Astrocyte of the cerebellum (primary cell): ENCODE data around the gene VPS33A.

Experiments used
- DNase-seq: peaks from one replicate; pipeline ENCODE4 v3.0.0-alpha.2; 2011; ENCODE audit warnings: low read depth
- H3K4me3 ChIP-seq: 2 replicates; pipeline ENCODE4 v1.5.1; 2011; ENCODE audit warnings: mild to moderate bottlenecking, low read depth, low read length, moderate library complexity
- in situ Hi-C: cut with HindIII; loops from 2 replicates; pipeline ENCODE4 v1.10.0; 2017; ENCODE audit warnings: low sequenced_read_pairs
- TF ChIP-seq, protein P1 (sequence below): IDR thresholded peaks from 2 replicates; pipeline ENCODE4 v1.5.1; 2012; ENCODE audit warnings: low read length, low read depth, moderate library complexity, mild to moderate bottlenecking; ENCODE audit errors: missing control alignments

VPS33A gene

DNA sequence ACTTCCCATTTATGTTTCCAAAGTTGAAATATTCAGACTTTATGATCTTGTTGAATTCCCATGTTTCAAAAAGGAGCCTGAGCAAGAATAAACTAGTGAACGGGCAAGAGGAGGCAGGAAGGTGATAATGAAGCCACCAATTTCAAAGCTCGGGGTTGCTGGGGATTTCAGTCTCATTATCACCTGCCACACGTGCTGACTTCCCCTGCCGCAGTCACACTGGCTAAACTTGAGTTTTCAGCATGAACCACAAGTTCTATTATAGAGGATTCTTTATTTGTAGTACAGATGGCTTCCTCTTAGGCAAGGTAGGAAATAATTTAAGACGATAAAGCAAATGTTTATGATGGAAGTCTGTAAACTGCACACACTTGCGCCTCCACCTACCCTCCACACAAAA is 22.3 kb downstream of the VPS33A start:
- TF ChIP-seq, protein P1, sequence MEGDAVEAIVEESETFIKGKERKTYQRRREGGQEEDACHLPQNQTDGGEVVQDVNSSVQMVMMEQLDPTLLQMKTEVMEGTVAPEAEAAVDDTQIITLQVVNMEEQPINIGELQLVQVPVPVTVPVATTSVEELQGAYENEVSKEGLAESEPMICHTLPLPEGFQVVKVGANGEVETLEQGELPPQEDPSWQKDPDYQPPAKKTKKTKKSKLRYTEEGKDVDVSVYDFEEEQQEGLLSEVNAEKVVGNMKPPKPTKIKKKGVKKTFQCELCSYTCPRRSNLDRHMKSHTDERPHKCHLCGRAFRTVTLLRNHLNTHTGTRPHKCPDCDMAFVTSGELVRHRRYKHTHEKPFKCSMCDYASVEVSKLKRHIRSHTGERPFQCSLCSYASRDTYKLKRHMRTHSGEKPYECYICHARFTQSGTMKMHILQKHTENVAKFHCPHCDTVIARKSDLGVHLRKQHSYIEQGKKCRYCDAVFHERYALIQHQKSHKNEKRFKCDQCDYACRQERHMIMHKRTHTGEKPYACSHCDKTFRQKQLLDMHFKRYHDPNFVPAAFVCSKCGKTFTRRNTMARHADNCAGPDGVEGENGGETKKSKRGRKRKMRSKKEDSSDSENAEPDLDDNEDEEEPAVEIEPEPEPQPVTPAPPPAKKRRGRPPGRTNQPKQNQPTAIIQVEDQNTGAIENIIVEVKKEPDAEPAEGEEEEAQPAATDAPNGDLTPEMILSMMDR: no peak
- in situ Hi-C loops: no loop called here
- H3K4me3 ChIP-seq: no peak overlapping the region
- DNase-seq: no peak

DNA sequence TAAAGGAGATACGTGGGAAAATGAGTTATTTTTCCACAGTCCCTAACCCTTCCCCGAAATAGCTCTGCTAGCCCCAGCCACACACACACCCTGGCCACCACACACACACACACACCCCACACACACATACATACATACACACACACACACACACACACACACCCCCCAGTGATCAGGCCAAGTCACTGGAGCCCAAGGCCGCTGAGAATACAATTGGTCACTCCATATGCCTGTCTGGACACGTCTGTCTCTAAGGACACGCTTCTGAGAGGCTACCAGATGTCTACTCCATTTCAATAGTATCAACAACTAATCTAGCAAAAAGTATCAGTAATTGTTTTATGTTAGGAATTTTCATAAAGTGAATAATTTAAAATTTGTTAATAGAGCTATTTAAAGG is 27.4 kb downstream of the VPS33A start:
- TF ChIP-seq, protein P1: no peak
- H3K4me3 ChIP-seq: no peak overlapping the region
- in situ Hi-C loops: no loop called here
- no peak for DNase-seq

DNA sequence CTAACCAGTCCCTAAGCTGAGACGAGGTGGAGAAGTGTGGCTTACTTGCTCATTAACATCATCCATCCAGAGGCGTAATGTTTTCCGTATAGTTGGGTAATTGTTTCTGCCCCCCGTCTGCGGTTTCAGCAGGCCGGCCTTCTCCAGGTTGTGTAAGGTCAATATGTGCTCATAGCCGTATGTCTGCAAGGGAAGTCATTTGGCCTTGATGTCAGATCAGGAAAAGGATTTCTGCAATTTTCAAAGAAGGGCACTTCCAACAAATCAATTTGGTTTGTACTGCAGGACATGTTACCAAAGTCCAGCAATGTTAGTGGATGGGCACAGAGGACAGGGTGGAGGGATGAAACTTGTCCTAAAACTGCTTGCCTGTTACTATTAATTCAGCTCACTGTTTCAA is 30.6 kb downstream of the VPS33A start:
- in situ Hi-C loops: no loop called here
- TF ChIP-seq, protein P1: no peak
- DNase-seq: no peak
- H3K4me3 ChIP-seq: no peak overlapping the region

DNA sequence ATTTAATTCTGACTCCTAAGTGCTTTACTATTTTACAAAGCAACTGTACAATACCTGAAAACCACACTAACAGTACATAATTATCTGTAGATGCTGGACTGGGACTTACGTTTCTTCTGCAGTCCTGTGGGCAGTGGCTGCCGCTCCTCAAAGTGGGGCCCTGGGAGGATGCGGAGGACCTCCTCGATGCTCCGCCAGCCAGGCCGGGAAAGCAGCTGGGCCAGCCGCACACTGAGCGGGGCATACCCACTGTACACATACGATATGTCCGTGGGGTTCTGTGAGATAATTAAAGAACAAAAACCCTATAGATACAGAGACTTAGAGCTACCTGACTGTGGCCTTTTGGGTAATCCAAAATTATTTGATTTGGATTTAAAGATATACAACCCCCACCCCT is 33.6 kb downstream of the VPS33A start:
- no peak for DNase-seq
- H3K4me3 ChIP-seq: no peak overlapping the region
- TF ChIP-seq, protein P1: no peak
- in situ Hi-C loops: no loop called here

DNA sequence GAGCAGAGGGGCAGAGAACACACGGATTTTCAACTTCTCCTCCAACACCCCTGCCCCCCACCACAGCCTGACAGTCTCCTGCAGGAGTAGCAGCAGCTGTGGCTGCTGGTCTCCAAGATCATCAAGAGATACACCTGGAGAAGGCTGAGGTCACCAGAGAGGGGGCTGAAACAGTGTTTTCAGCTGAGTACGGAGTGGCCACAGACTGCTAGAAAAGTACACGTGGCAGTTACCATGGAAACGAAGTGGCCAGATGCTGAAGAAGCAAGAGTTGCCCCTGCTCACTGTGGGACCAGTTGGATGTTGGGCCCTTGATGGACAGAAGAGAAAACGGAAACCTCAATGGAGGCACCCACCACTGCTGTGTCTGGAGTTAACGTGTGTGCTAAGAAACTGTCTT is 35.5 kb downstream of the VPS33A start:
- H3K4me3 ChIP-seq: no peak overlapping the region
- in situ Hi-C loops: no loop called here
- TF ChIP-seq, protein P1: no peak
- no peak for DNase-seq

DNA sequence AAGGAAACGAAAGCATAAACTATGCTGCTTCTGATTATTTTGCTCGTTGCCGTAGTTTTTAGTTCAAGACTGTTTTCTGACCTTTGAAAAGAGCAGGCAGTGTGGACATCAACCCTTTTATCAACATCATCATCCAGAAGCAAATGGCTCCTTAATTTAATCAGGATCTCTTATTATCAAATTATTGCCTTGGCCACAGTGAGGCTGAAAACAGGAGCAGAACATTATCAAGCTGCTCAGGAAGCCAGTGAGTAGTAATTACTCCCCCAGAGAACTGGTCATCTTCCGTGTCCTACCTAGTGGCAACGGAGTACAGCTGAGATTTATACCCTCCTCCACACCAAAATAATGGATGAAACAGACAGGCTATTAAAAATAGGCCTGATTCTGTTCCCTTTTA is 38.2 kb downstream of the VPS33A start:
- in situ Hi-C loops: no loop called here
- TF ChIP-seq, protein P1: no peak
- no peak for DNase-seq
- H3K4me3 ChIP-seq: no peak overlapping the region

DNA sequence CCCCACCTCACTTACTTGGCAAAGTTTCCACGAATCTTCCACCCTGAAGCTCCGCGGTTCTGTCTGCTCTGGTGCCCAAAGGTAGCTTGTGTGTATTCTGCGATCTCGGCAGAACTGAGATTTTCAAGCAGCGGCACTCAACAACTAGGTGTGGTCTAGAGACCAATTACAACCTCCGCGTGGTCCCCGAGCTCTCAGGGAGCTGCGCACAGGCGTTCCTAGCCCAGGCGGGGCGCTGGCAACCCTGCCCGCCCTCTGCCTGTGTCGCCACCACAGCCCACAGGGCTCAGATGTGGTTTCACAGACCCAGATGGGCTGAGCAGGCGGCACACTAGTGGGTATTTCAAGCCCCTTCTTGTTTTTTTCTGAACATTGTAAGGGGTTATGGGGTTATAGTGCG is 39.0 kb downstream of the VPS33A start:
- H3K4me3 ChIP-seq: no peak overlapping the region
- in situ Hi-C loops: no loop called here
- no peak for DNase-seq
- TF ChIP-seq, protein P1: no peak
